AG04449 (cell line): ENCODE data around the gene CRADD.
A peak's percentile ranks its signal among the peaks of the same experiment; 100 is the strongest.

ENCODE experiments used
- CTCF ChIA-PET: fragments of 350-600 bp; formaldehyde crosslinking; extraction: SDS; loops from one replicate; lab custom pipeline; 2021; ENCODE audit warnings: antibody characterized with exemption; lab: Yijun Ruan, JAX
- POLR2A ChIA-PET: fragments of 400-600, 350-600 bp; formaldehyde crosslinking; extraction: SDS; loops from one replicate; lab custom pipeline; 2020; ENCODE audit warnings: antibody characterized with exemption, inconsistent platforms; lab: Yijun Ruan, JAX
- DNase-seq: peaks from one replicate; pipeline ENCODE4 v3.0.0-alpha.2; 2010; ENCODE audit warnings: low read depth, low spot score
- H3K4me3 ChIP-seq: 2 replicates; pipeline ENCODE4 v1.5.1; 2011; ENCODE audit warnings: low read depth, mild to moderate bottlenecking, control low read depth, low read length
- CTCF ChIP-seq: IDR thresholded peaks from one replicate; pipeline ENCODE4 v1.5.1; 2011; ENCODE audit warnings: mild to moderate bottlenecking, moderate library complexity, low read length, control low read depth, inconsistent platforms; ENCODE audit not compliant: insufficient read depth; ENCODE audit errors: missing control alignments

The CRADD gene

GRCh38 chr12:93738199-93739058 lies 61.3 kb downstream of the CRADD start:
- no peak for TF ChIP-seq CTCF
- ChIA-PET POLR2A (no interaction called here), CTCF (interaction anchor here (0.6 to 1.8 kb wide), 3 partner anchors 13 to 365 kb away, joined by 3 to 8 read pairs (median 5); no protein-coding TSS in a partner anchor)

GRCh38 chr12:93740751-93741150 lies 63.6 kb downstream of the CRADD start:
- ChIA-PET CTCF (interaction anchor here (1.1 to 3.0 kb wide), 4 partner anchors 26 to 361 kb away, joined by 3 to 21 read pairs (median 8); no protein-coding TSS in a partner anchor), POLR2A (no interaction called here)
- no peak for TF ChIP-seq CTCF
- no peak for DNase-seq
- no peak overlapping the region for H3K4me3 ChIP-seq

More at GRCh38 chr12:93738199-93739058, 61.3 kb downstream of the CRADD start:
- no peak overlapping the region for H3K4me3 ChIP-seq
- DNase-seq: no peak

GRCh38 chr12:93741659-93742109 lies 64.5 kb downstream of the CRADD start:
- TF ChIP-seq CTCF: no peak
- peak overlapping the region; percentile 61 for H3K4me3 ChIP-seq
- ChIA-PET POLR2A (no interaction called here), CTCF (interaction anchor here (0.5 to 3.0 kb wide), 20 partner anchors 10 to 364 kb away, joined by 3 to 21 read pairs (median 4); no protein-coding TSS in a partner anchor)
- DNase-seq: no peak

GRCh38 chr12:93742110-93742934 lies 65.1 kb downstream of the CRADD start:
- peak overlapping the region; percentile 61 for H3K4me3 ChIP-seq
- ChIA-PET CTCF (interaction anchor here (0.5 to 3.0 kb wide), 21 partner anchors 10 to 363 kb away, joined by 3 to 21 read pairs (median 4); no protein-coding TSS in a partner anchor), POLR2A (no interaction called here)
- no peak for DNase-seq
- TF ChIP-seq CTCF: peak; percentile 13

- ChIA-PET POLR2A (no interaction called here), CTCF (interaction anchor here (2.6 kb wide), 1 partner anchor 359 kb away, joined by 8 read pairs; no protein-coding TSS in a partner anchor)
- no peak for TF ChIP-seq CTCF
- DNase-seq: no peak
- H3K4me3 ChIP-seq: no peak overlapping the region
Observed at GRCh38 chr12:93743229-93743998, 66.2 kb downstream of the CRADD start.
